ENCODE results near the gene SAMM50.

Gene SAMM50

GRCh38 chr22:43945632-43946383 lies 9.4 kb upstream of the SAMM50 start:
- peak; percentile 73 for DNase-seq (ENCODE audit: low read depth)

- peak; percentile 47 for DNase-seq (ENCODE audit: low read depth)
Measured at GRCh38 chr22:43946384-43946667, 8.9 kb upstream of the SAMM50 start.

DNA sequence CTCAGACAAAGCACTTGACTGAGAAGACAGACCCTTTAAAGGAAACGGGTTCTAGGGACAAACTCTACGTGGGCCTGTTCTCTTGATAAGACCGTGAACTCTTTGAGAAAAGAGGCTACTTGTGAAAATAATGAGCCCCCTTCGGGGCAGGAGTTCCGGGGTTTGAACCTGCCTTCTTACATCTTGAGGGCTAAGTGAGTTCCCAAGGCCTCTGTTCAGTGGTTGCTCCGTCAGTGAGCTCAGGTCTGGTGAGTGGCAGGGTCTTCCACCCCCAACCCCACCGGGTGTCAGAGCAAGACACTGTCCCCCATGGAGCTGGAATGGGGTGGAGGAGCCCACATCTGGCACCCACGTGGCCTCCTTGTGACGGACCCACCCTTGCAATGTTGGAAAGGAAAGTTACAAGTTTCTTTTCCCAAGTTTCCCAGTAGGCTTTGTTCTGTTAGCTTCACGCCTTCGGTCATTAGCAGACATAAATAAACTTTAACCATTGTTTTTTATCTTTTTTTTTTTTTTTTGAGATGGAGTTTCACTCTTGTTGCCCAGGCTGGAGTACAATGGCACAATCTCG lies 6.3 kb upstream of the SAMM50 start:
- DNase-seq (ENCODE audit: low read depth): no peak

DNA sequence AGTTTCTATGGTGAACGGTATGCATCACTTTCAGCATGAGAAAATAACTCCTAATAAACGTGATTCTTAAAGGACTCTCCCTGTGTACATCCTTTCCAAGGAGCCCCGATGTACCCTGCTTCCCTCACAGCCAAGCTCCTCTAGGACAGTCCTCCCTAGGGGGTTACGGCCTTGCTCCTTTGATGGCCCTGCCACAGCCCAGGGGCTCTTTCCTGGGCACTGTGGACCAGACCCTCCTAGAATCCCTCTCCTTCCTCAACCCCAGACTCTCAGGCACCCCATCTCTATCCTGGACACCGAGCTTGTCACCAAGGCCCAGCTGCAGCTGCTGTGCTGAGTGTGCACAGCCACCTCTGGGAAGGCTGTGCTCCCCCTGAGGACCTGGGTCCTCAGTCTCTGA lies 3.9 kb upstream of the SAMM50 start:
- no peak for DNase-seq (ENCODE audit: low read depth)

DNA sequence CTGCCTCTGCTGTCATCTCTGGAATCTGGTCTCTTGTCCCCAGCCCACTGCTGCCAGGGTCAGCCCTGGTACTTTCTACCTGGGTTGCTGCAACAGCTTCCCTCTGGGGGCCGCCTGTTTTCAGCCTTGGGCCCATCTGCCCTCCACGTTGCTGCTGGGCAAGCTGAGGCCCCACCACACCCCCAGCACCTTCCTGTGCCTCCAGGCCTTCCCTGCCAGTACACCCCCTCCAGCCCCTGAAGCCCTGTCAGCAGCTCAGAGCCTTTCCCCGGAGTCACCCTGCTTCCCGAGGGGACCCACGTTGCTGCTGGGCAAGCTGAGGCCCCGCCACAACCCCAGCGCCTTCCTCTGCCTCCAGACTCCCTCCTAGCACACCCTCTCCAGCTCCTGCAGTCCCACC lies 3.3 kb upstream of the SAMM50 start:
- DNase-seq (ENCODE audit: low read depth): no peak

GRCh38 chr22:43953988-43954785 lies 1.1 kb upstream of the SAMM50 start:
- peak; percentile 6 for DNase-seq (ENCODE audit: low read depth)

- peak; percentile 31 for DNase-seq (ENCODE audit: low read depth)
Measured at GRCh38 chr22:43955883-43956782, 891 bp downstream of the SAMM50 start.

DNA sequence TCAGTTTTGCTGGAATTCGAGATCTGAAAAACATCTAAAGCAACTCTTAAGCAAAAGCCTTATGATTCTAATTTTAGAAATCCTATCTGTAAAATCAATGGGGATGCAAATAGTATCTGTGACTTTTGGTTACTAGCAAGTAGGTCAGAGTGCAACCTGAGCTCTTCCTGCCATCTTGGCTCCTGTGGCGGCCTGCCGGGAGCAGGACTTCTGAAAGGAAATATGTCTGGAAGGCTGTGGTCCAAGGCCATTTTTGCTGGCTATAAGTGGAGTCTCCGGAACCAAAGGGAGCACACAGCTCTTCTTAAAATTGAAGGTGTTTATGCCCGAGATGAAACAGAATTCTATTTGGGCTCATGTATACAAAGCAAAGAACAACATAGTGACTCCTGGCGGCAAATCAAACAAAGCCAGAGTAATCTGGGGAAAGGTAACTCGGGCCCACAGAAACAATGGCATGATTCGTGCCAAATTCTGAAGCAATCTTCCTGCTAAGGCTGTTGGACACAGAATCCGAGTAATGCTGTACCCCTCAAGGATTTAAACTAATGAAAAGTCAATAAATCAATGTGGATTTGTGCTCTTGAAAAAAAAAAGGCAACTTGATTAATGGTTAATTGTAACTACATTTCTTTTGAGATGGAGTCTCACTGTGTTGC lies 1.7 kb downstream of the SAMM50 start:
- DNase-seq (ENCODE audit: low read depth): no peak

- peak; percentile 39 for DNase-seq (ENCODE audit: low read depth)
Measured at GRCh38 chr22:43957871-43958270, 2.6 kb downstream of the SAMM50 start.

DNA sequence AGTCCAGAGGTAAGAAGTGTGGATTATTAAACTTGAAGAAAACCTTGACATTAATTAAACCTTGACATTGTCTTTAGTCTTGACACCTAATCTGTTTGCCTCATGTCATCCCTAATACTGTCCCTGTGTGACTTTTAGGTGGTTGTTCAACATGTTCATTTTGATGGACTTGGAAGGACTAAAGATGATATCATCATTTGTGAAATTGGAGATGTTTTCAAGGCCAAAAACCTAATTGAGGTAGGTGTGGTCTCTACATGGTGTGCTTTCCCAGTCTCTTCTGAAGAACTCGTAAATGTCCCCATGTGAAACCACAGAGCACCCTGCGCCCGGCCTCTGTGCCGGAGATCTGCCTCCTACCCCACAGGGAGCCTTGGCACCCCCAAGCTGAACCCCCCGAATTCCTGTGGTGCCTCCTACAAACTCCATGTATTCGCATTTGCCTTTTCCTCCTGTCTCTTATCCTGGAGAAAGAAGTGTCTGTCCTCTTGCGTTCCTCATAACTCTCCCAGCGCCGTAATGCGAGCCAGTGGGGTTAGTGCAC lies 9.1 kb downstream of the SAMM50 start:
- no peak for DNase-seq (ENCODE audit: low read depth)

DNA sequence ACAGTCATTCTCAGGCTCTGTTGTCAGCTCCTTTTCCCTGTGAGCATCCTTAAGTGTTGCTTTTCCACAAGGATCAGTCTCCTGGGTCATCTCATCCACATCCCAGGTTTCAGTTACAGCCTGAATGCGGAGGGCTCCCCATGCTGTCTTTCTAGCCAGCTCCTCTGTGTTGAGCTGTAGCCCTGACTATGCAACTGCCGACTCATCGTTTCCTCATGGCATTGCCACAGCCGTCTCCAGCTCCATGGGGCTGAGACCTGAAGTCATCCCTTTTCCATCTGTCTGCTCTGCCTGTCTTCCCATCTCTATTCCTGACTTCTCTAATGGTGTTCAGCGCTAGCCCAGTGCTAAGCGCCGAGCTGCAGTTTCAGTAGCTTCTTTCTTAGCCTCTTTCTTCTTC lies 11.8 kb downstream of the SAMM50 start:
- no peak for DNase-seq (ENCODE audit: low read depth)

DNA sequence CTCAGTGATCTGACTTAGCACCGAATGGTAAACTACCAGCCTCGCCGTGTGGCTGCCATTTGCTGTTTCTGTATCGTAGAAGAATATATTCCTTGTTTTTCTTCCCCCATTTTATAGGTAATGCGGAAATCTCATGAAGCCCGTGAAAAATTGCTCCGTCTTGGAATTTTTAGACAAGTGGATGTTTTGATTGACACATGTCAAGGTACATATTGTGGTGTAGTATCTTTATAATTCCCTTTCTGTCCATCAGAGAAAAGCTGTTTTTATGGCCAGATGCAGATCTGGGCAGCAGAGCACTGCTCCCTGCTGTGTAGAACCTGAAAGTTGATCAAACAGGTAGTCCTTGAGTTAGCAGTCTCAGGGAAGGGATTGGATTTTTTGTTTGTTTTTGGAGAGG lies 13.4 kb downstream of the SAMM50 start:
- no peak for DNase-seq (ENCODE audit: low read depth)

- no peak for DNase-seq (ENCODE audit: low read depth)
Measured at GRCh38 chr22:43969021-43969878, 14.0 kb downstream of the SAMM50 start.

- no peak for DNase-seq (ENCODE audit: low read depth)
Measured at GRCh38 chr22:43969989-43970755, 14.9 kb downstream of the SAMM50 start.

DNA sequence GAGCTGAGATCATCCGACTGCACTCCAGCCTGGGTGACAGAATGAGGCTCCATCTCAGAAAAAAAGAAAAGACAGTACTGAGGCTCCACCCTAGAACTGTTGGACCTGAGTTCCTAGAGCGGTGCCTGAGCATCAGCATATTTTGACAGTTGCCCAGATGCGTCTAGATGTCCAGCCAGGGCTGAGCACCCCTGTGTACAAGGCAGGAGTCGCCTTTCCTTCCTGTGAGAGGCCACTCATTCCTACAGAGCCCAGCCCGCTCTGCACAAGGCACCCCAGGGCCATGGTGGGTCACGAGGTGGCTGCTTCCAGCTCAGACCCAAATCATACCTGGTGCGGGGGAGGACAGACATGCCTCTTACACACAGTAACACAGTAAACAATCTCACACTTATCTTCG lies 15.9 kb downstream of the SAMM50 start:
- no peak for DNase-seq (ENCODE audit: low read depth)

GRCh38 chr22:43972931-43973462 lies 17.8 kb downstream of the SAMM50 start:
- no peak for DNase-seq (ENCODE audit: low read depth)

DNA sequence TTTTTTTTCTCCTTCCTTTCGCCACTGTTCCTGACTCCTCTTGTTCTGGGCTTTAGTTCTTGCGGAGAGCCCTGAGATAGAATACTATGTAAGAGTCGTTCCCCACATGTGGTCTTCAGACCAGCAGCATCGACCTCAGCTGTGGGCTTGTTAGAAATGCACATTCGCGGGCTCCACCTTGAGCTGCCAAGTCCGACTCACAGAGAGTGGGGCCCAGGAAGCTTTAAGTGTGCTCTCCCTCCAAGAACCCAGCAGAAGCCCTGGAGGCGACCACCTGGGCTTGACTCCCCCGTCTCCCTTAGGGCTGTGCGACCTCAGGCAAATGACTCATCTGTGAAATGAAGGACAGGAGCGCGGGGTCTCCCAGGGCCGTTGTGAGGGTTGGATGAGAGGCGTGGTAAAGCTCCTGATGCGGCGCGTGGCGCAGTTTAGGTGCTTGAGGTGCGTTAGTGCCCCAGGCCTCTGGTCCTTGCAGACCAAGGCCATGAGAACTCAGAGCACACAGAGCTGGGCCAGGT lies 18.8 kb downstream of the SAMM50 start:
- no peak for DNase-seq (ENCODE audit: low read depth)

DNA sequence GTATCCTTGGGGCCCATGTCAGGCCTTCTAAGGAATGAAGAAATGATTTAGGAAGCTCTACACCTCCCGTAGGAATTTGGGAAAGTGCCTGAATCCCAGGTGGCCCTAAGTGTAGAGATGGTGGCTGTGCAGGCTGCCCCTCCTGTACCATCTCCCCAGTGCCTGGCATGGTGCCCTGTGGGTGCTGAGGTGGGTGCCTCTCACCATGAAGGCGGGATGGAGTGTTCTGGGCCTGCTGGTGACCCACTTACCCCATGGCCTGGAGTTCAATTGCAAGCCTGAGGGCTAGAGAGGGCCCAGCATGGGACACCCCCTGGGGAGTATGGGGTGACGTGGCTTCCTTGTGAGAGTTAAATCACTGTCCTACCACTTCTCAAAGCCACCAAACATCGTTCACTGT lies 19.8 kb downstream of the SAMM50 start:
- DNase-seq (ENCODE audit: low read depth): no peak

All from ELR (cell line).